Measurements from ENCODE around the gene PDSS1. TPM values are rescaled to one million over a fixed set of nuclear protein-coding genes. Genes with fewer than 3 reads are reported as not detected.

The PDSS1 gene
- total and polyA plus RNA-seq, 2 of the 4 experiments (the other 2 are of a cell fraction), result 9.7 to 13.2 TPM

GRCh38 chr10:26696786-26697162, 727 bp upstream of the PDSS1 start:
- Histone ChIP-seq H3K23ac (ENCODE audit: low read depth, low read length) (peak overlapping the region; percentile 40), H3K4ac (ENCODE audit: low read depth, low read length) (peak overlapping the region; percentile 78), H4K91ac (ENCODE audit: insufficient read depth, low read depth, low read length) (peak overlapping the region; percentile 75), H3K27ac (ENCODE audit: insufficient read depth, low read length) (peak overlapping the region; percentile 90), H3K18ac (ENCODE audit: low read depth, low read length) (peak overlapping the region; percentile 35; the same call in 1 of the 2 replicates), H3K4me2 (ENCODE audit: low read depth, low read length) (peak overlapping the region; percentile 95), H4K5ac (ENCODE audit: low read depth, low read length) (peak overlapping the region; percentile 85), H2AFZ (replicated peaks; ENCODE audit: low read length, poor library complexity) (peak overlapping the region; percentile 98), H2AK5ac (ENCODE audit: low read depth, low read length) (peak overlapping the region; percentile 6; the same call in 1 of the 2 replicates), H3K14ac (replicated peaks; ENCODE audit: low read depth, low read length) (peak overlapping the region; percentile 73), H3K4me3 (ENCODE audit: insufficient read depth, low read depth, low read length) (peak overlapping the region; percentile 67), H3K27me3 (ENCODE audit: control insufficient read depth, insufficient read depth, low read length) (no peaks in the 10 kb centered on the region), H2BK20ac (ENCODE audit: low read depth, low read length) (no peak overlapping the region), H3K36me3 (ENCODE audit: control insufficient read depth, insufficient read depth, low read length) (no peaks in the 10 kb centered on the region), H3K9me3 (ENCODE audit: control insufficient read depth, insufficient read depth, low read length) (no peaks in the 10 kb centered on the region), H3K56ac (ENCODE audit: extremely low read depth, insufficient read depth, low read length) (peak overlapping the region; percentile 75), H3K9ac (ENCODE audit: low read depth, low read length) (peak overlapping the region; percentile 80), H4K8ac (ENCODE audit: low read depth in 2 of 2, low read length in 2 of 2) (peak overlapping the region; percentile 96 to 100), H2BK5ac (ENCODE audit: low read depth, low read length, poor library complexity, severe bottlenecking) (peak overlapping the region; percentile 97), H2BK120ac (ENCODE audit: low read depth, low read length) (no peak overlapping the region), H3K9me1 (ENCODE audit: insufficient read depth, low read length) (peaks cover 3% of the 10 kb centered on the region; the same call in 1 of the 2 replicates), H4K20me1 (ENCODE audit: insufficient read depth, low read length) (no peaks in the 10 kb centered on the region), H2BK15ac (ENCODE audit: low read depth, low read length) (no peak overlapping the region), H2AK9ac (replicated peaks; ENCODE audit: low read depth, low read length, poor library complexity) (peak overlapping the region; percentile 28), H3K79me1 (ENCODE audit: low read depth in 1 of 2, low read length in 2 of 2) (peaks cover 6 to 28% of the 10 kb centered on the region in 2 experiments), H3K4me1 (ENCODE audit: control insufficient read depth, insufficient read depth, low read length) (0 out of 2 replicates have a peak, but pooled peaks cover 3% of the 10 kb centered on the region)
- no peak for ATAC-seq (ENCODE audit: low read depth)
- no CpG with 5 or more reads among the region's 11 CpGs for WGBS, 2 experiments (ENCODE audit: extremely low coverage in 2 of 2, insufficient read length in 1 of 2)
- dilution Hi-C loops (cut with HindIII; ENCODE audit: low sequenced_read_pairs, unreplicated experiment), result no loop called here
- POLR2A ChIA-PET (ENCODE audit: unreplicated experiment), result no interaction called here
- CTCF ChIA-PET, result no interaction called here
- TF ChIP-seq CEBPB (IDR thresholded peaks at IDR 0.05; ENCODE audit: low read depth, low read length) (peak; percentile 73), BHLHE40 (IDR thresholded peaks at IDR 0.05; ENCODE audit: low read depth, low read length) (0 out of 2 replicates have a peak, but pooled peaks have one; percentile 14), FOS (IDR thresholded peaks at IDR 0.05; ENCODE audit: low read depth, low read length) (no peak)
- in situ Hi-C loops (cut with MboI; ENCODE audit: low sequenced_read_pairs), result no loop called here
- intact Hi-C loops (cut with micrococcal nuclease), result no loop called here
- peak; percentile 19 for DNase-seq
- no TSS peak for BruUV-seq (replicated peaks)
